ENCODE results near the gene RD3L. TPM values are rescaled to one million over a fixed set of nuclear protein-coding genes. Genes with fewer than 3 reads are reported as not detected.

RD3L gene
- total RNA-seq, 1 experiment from 2014 or later: not detected

DNA sequence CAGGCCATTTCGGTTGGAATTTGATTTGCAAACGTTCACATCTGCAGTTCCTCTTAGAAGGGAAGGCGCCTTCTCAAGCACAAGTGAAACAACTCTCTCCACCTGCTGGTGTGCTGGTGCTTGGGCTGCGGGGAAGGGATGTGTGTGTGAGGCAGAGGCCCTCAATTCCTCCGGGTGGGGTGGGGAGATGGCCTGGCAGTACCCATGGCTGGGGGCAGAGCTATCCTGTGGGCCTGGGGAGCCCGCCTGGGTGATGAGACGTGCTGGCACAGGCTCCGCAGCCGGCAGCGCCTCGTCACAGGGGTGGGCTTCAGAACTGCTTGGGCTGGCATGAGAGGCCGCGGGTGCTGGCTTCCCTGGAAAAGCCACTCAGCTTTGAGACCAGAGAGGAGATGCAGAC is 43.0 kb downstream of the RD3L start:
- H2AFZ ChIP-seq (ENCODE audit: low read length): no peak overlapping the region
- H3K4me2 ChIP-seq (ENCODE audit: low read length): no peak overlapping the region
- POLR2A ChIA-PET (ENCODE audit: unreplicated experiment): no interaction called here
- H3F3A ChIP-seq (ENCODE audit: low read length, unreplicated experiment): no peaks in the 10 kb centered on the region
- H3K79me2 ChIP-seq (ENCODE audit: low read length): no peaks in the 10 kb centered on the region
- DNase-seq (no peak), ATAC-seq (no peak)
- no peak overlapping the region for H3K27ac ChIP-seq (ENCODE audit: low read length)
- no peak overlapping the region for H3K9ac ChIP-seq (ENCODE audit: low read length)
- intact Hi-C loops (cut with micrococcal nuclease): no loop called here
- no peaks in the 10 kb centered on the region for H3K9me3 ChIP-seq (ENCODE audit: low read length)
- no TSS peak for BruUV-seq (replicated peaks)
- CTCF ChIA-PET: no interaction called here
- no peaks in the 10 kb centered on the region for H3K9me2 ChIP-seq (replicated peaks; ENCODE audit: low read length)
- TF ChIP-seq, protein P1, sequence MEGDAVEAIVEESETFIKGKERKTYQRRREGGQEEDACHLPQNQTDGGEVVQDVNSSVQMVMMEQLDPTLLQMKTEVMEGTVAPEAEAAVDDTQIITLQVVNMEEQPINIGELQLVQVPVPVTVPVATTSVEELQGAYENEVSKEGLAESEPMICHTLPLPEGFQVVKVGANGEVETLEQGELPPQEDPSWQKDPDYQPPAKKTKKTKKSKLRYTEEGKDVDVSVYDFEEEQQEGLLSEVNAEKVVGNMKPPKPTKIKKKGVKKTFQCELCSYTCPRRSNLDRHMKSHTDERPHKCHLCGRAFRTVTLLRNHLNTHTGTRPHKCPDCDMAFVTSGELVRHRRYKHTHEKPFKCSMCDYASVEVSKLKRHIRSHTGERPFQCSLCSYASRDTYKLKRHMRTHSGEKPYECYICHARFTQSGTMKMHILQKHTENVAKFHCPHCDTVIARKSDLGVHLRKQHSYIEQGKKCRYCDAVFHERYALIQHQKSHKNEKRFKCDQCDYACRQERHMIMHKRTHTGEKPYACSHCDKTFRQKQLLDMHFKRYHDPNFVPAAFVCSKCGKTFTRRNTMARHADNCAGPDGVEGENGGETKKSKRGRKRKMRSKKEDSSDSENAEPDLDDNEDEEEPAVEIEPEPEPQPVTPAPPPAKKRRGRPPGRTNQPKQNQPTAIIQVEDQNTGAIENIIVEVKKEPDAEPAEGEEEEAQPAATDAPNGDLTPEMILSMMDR (conservative IDR thresholded peaks at IDR 0.05; ENCODE audit: low read depth, low read length): no peak
- TF ChIP-seq EZH2 (IDR thresholded peaks at IDR 0.05; ENCODE audit: low read length, unreplicated experiment) (no peak), EZH2phosphoT487 (IDR thresholded peaks at IDR 0.05; ENCODE audit: borderline replicate concordance, low read length) (no peak)
- H4K20me1 ChIP-seq (ENCODE audit: low read length): no peaks in the 10 kb centered on the region
- no peak overlapping the region for H3K4me3 ChIP-seq (ENCODE audit: low read length)
- H3K4me1 ChIP-seq (ENCODE audit: insufficient read depth, low read length): no peaks in the 10 kb centered on the region
- no peaks in the 10 kb centered on the region for H3K27me3 ChIP-seq (ENCODE audit: low read length)
- H3K36me3 ChIP-seq (ENCODE audit: low read depth, low read length): no peaks in the 10 kb centered on the region

DNA sequence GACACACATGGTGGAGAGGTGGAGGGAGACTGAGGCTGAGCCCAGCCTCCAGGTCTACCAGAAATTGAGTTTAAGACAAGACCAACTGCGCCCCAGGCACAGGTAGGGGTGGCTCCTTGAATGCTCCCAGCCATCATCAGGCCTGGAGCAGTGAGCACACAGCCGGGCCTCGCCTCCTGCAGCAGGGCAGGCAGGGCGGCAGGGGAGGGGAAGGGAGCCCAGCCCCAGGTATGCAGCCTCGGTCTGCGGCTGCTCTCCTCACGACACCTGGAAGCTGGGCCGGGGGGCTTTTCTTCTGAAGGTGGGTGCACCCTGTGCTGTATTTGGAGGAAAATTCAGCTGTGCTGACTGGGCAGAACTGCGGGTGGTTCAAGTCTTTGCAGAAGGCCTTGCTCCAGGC is 43.6 kb downstream of the RD3L start:
- intact Hi-C loops (cut with micrococcal nuclease): no loop called here
- no peak overlapping the region for H3K4me3 ChIP-seq (ENCODE audit: low read length)
- no peak overlapping the region for H3K9ac ChIP-seq (ENCODE audit: low read length)
- no peaks in the 10 kb centered on the region for H3K9me3 ChIP-seq (ENCODE audit: low read length)
- POLR2A ChIA-PET (ENCODE audit: unreplicated experiment): no interaction called here
- H3K4me2 ChIP-seq (ENCODE audit: low read length): no peak overlapping the region
- DNase-seq (no peak), ATAC-seq (no peak)
- H2AFZ ChIP-seq (ENCODE audit: low read length): no peak overlapping the region
- no peaks in the 10 kb centered on the region for H3K27me3 ChIP-seq (ENCODE audit: low read length)
- TF ChIP-seq EZH2 (IDR thresholded peaks at IDR 0.05; ENCODE audit: low read length, unreplicated experiment) (no peak), EZH2phosphoT487 (IDR thresholded peaks at IDR 0.05; ENCODE audit: borderline replicate concordance, low read length) (no peak)
- TF ChIP-seq, protein P1 (conservative IDR thresholded peaks at IDR 0.05; ENCODE audit: low read depth, low read length): no peak
- no peaks in the 10 kb centered on the region for H3K9me2 ChIP-seq (replicated peaks; ENCODE audit: low read length)
- no peaks in the 10 kb centered on the region for H3K36me3 ChIP-seq (ENCODE audit: low read depth, low read length)
- no peaks in the 10 kb centered on the region for H4K20me1 ChIP-seq (ENCODE audit: low read length)
- H3K4me1 ChIP-seq (ENCODE audit: insufficient read depth, low read length): no peaks in the 10 kb centered on the region
- no peaks in the 10 kb centered on the region for H3F3A ChIP-seq (ENCODE audit: low read length, unreplicated experiment)
- no TSS peak for BruUV-seq (replicated peaks)
- H3K79me2 ChIP-seq (ENCODE audit: low read length): no peaks in the 10 kb centered on the region
- CTCF ChIA-PET: no interaction called here
- no peak overlapping the region for H3K27ac ChIP-seq (ENCODE audit: low read length)

DNA sequence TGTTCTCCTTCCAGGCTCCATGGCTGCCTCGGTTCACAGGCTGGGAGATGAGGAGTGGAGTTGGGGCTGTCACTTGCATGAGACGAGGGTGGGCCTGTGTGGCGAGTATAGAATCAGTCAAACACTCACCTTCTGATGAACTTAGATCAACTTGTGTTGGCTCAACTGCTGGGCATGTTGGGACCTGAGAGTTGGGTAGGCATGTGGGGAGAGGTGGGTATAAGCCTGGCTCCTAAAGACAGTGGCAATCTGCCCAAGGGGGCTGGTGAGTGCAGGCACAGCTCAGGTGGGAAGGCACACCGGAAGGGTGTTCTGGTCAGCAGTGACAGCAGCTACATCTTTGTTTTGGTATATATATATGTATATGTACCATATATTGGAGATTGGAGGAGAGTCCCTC is 44.1 kb downstream of the RD3L start:
- no peaks in the 10 kb centered on the region for H4K20me1 ChIP-seq (ENCODE audit: low read length)
- no peak overlapping the region for H3K4me2 ChIP-seq (ENCODE audit: low read length)
- no peaks in the 10 kb centered on the region for H3K9me3 ChIP-seq (ENCODE audit: low read length)
- H3K36me3 ChIP-seq (ENCODE audit: low read depth, low read length): no peaks in the 10 kb centered on the region
- no peaks in the 10 kb centered on the region for H3K9me2 ChIP-seq (replicated peaks; ENCODE audit: low read length)
- no peak overlapping the region for H3K9ac ChIP-seq (ENCODE audit: low read length)
- no peak for ATAC-seq
- no peaks in the 10 kb centered on the region for H3F3A ChIP-seq (ENCODE audit: low read length, unreplicated experiment)
- ChIA-PET CTCF (no interaction called here), POLR2A (ENCODE audit: unreplicated experiment) (no interaction called here)
- H3K27ac ChIP-seq (ENCODE audit: low read length): no peak overlapping the region
- H2AFZ ChIP-seq (ENCODE audit: low read length): no peak overlapping the region
- no peaks in the 10 kb centered on the region for H3K79me2 ChIP-seq (ENCODE audit: low read length)
- BruUV-seq (replicated peaks): no TSS peak
- H3K27me3 ChIP-seq (ENCODE audit: low read length): no peaks in the 10 kb centered on the region
- no peak for DNase-seq
- no peak for TF ChIP-seq EZH2phosphoT487 (IDR thresholded peaks at IDR 0.05; ENCODE audit: borderline replicate concordance, low read length)
- TF ChIP-seq, protein P1 (conservative IDR thresholded peaks at IDR 0.05; ENCODE audit: low read depth, low read length): no peak
- TF ChIP-seq EZH2 (IDR thresholded peaks at IDR 0.05; ENCODE audit: low read length, unreplicated experiment): no peak
- intact Hi-C loops (cut with micrococcal nuclease): no loop called here
- no peaks in the 10 kb centered on the region for H3K4me1 ChIP-seq (ENCODE audit: insufficient read depth, low read length)
- H3K4me3 ChIP-seq (ENCODE audit: low read length): no peak overlapping the region
